Right lobe of liver (tissue), 6 donors: ENCODE results near the gene ADCY1. TPM values are rescaled to one million over a fixed set of nuclear protein-coding genes. Genes with fewer than 3 reads are reported as not detected.

Experiments
- ATAC-seq, 4 donors: fragments of 200-7000 bp; cut with Tn5 transposase; one replicate each; pipeline ENCODE4 v1.9.1; 2020; ENCODE audit warnings: mild to moderate bottlenecking in 4 of 4, moderate library complexity in 4 of 4
- DNase-seq, 3 donors: peaks; one replicate each; pipeline ENCODE4 v3.0.0-alpha.2; 2020
- H3K27ac ChIP-seq, 3 donors: fragments of 200-600 bp; one replicate each; pipeline ENCODE4 v1.8.0; 2022
- H3K27me3 ChIP-seq, 2 donors: fragments of 200-600 bp; one replicate each; pipeline ENCODE4 v1.8.0; 2022
- H3K36me3 ChIP-seq, 4 donors: fragments of 200-600 bp; sonication (generic) in 1 of 4; one replicate each; pipeline versions ENCODE4 v1.5.1 to v1.8.0; 2017 to 2022; ENCODE audit warnings: control low read depth in 1 of 4
- H3K4me1 ChIP-seq, 4 donors: fragments of 200-600 bp; sonication (generic) in 1 of 4; one replicate each; pipeline versions ENCODE4 v1.5.1 to v1.8.0; 2017 to 2022; ENCODE audit warnings: control low read depth in 1 of 4
- H3K4me3 ChIP-seq, 3 donors: fragments of 200-600 bp; one replicate each; pipeline ENCODE4 v1.8.0; 2022
- H3K9me3 ChIP-seq, 4 donors: fragments of 200-600 bp; sonication (generic) in 1 of 4; one replicate each; pipeline versions ENCODE4 v1.5.1 to v1.8.0; 2017 to 2022; ENCODE audit warnings: control low read depth in 1 of 4
- CTCF ChIP-seq, 4 donors: fragments of 200-600 bp in 3 of 4; fragments of 450-650 bp in 1 of 4; IDR thresholded peaks; one replicate each; pipeline versions ENCODE4 v1.5.1 to v1.8.0; 2016 to 2022; ENCODE audit warnings: antibody characterized with exemption in 4 of 4, mild to moderate bottlenecking in 2 of 4
- POLR2A ChIP-seq: fragments of 450-650 bp; IDR thresholded peaks from one replicate; pipeline ENCODE4 v1.6.1; 2017; ENCODE audit warnings: antibody characterized with exemption, mild to moderate bottlenecking
- WGBS: methylation state at CpG from one replicate; pipeline ENCODE4 v1.1.6; 2018; ENCODE audit warnings: low coverage, low lambda C conversion rate; ENCODE audit not compliant: insufficient coverage; ENCODE audit errors: missing lambda C conversion rate; 5-methylcytosine and 5-hydroxymethylcytosine counted together
- intact Hi-C, 2 donors: fragments of 100-400 bp; cut with DNase I; formaldehyde crosslinking; loops; one replicate each; pipeline versions ENCODE4 v1.11.2 to v1.14.1; 2022
- total RNA-seq, 6 experiments: library from RNA; depleted of rRNA in 2 of 6; stranded (reverse); fragments of >200 nt in 2 of 6; fragmentation: NEBNext Ultra II Directional in 3 of 6; extraction: Animal tissue kit (Norgen Biotek cat#: 25700) in 3 of 6; gene quantifications; one replicate each; pipeline versions ENCODE4 v1.1.0 to v1.2.4, GENCODE V29; 2016 to 2023
- donor health status: DM: no; HTN: yes; CAD: no.
- donor health status: DM: no; HTN: no; CAD: no.
- donor health status: DM: no; HTN: no; CAD: no.
- donor health status: DM: no; HTN: yes; CAD: no.
- donor health status: DM: no; HTN: yes; CAD: no.

ADCY1 gene
- total RNA-seq, 6 experiments from 2014 or later = 7.2 to 17.6 (median 9.3) TPM

- Histone ChIP-seq H3K27ac (peak overlapping the region in 2 of 3 donors; percentile 85 to 89), H3K4me1 (peaks cover 0 to 54% (median 23%) of the 10 kb centered on the region in 4 donors), H3K36me3 (peaks cover 0 to 42% (median 12%) of the 10 kb centered on the region in 4 donors), H3K4me3 (no peak overlapping the region), H3K9me3 (no peaks in the 10 kb centered on the region), H3K27me3 (no peaks in the 10 kb centered on the region)
- TF ChIP-seq POLR2A (no peak), CTCF (IDR thresholded peaks at IDR 0.05) (no peak)
- intact Hi-C loops = loop anchor here in 1 of 2 donors (10.0 kb wide), 1 partner anchor 182 kb away; the partner anchor contains the start of gene IGFBP1
- DNase-seq (peak in 1 of 3 donors; percentile 24), ATAC-seq (no peak)
- 80% methylated on average over 1 of the region's 5 CpGs for WGBS
These were observed 128.6 kb downstream of the ADCY1 start for GRCh38 chr7:45702751-45703150.

- no peaks in the 10 kb centered on the region for H3K27me3 ChIP-seq
- peak overlapping the region in 1 of 3 donors; percentile 89 for H3K27ac ChIP-seq
- intact Hi-C loops = loop anchor here in 1 of 2 donors (10.0 kb wide), 1 partner anchor 181 kb away; the partner anchor contains the start of gene IGFBP1
- H3K9me3 ChIP-seq = no peaks in the 10 kb centered on the region
- no peak for TF ChIP-seq POLR2A
- TF ChIP-seq CTCF (IDR thresholded peaks at IDR 0.05) = no peak
- H3K4me1 ChIP-seq = peaks cover 0 to 47% (median 20%) of the 10 kb centered on the region in 4 donors
- H3K36me3 ChIP-seq = peaks cover 0 to 49% (median 15%) of the 10 kb centered on the region in 4 donors
- WGBS = 0% methylated on average over 1 of the region's 20 CpGs
- H3K4me3 ChIP-seq = no peak overlapping the region
- ATAC-seq (no peak), DNase-seq (peak in 1 of 3 donors; percentile 37)
These were observed 129.2 kb downstream of the ADCY1 start for GRCh38 chr7:45703373-45703821.

GRCh38 chr7:45703911-45704682 is 129.9 kb downstream of the ADCY1 start:
- no peaks in the 10 kb centered on the region for H3K27me3 ChIP-seq
- intact Hi-C loops = loop anchor here in 1 of 2 donors (10.0 kb wide), 1 partner anchor 181 kb away; the partner anchor contains the start of gene IGFBP1
- 90% methylated on average over 8 of the region's 13 CpGs for WGBS

GRCh38 chr7:45704683-45705016 is 130.5 kb downstream of the ADCY1 start:
- Histone ChIP-seq H3K27ac (no peak overlapping the region), H3K36me3 (peaks cover 0 to 61% (median 21%) of the 10 kb centered on the region in 4 donors), H3K4me3 (no peak overlapping the region), H3K4me1 (peaks cover 0 to 35% (median 14%) of the 10 kb centered on the region in 4 donors), H3K27me3 (no peaks in the 10 kb centered on the region), H3K9me3 (no peaks in the 10 kb centered on the region)
- 80% methylated on average over 1 of the region's 3 CpGs for WGBS
- DNase-seq (peak in 1 of 3 donors; percentile 33), ATAC-seq (no peak)
- no peak for TF ChIP-seq CTCF (IDR thresholded peaks at IDR 0.05)
- TF ChIP-seq POLR2A = no peak
- intact Hi-C loops = loop anchor here in 1 of 2 donors (10.0 kb wide), 1 partner anchor 180 kb away; the partner anchor contains the start of gene IGFBP1

More at GRCh38 chr7:45703911-45704682, 129.9 kb downstream of the ADCY1 start:
- Histone ChIP-seq H3K36me3 (peaks cover 0 to 56% (median 18%) of the 10 kb centered on the region in 4 donors), H3K4me3 (no peak overlapping the region), H3K27ac (no peak overlapping the region), H3K9me3 (no peaks in the 10 kb centered on the region), H3K4me1 (peaks cover 0 to 40% (median 17%) of the 10 kb centered on the region in 4 donors)
- DNase-seq (peak in 1 of 3 donors; percentile 32), ATAC-seq (no peak)
- TF ChIP-seq POLR2A (no peak), CTCF (IDR thresholded peaks at IDR 0.05) (no peak)
